ENCODE results near the gene SIT1.

Gene SIT1

GRCh38 chr9:35611230-35611797 lies 39.4 kb downstream of the SIT1 start:
- TF ChIP-seq POU2F2 (IDR thresholded peaks at IDR 0.05; ENCODE audit: low read depth, low read length) (no peak), PAX5 (IDR thresholded peaks at IDR 0.05; ENCODE audit: insufficient read depth, low read length, severe bottlenecking) (no peak), TAF1 (IDR thresholded peaks at IDR 0.05; ENCODE audit: low read depth, low read length) (no peak), POLR2A (IDR thresholded peaks at IDR 0.05; ENCODE audit: low read depth, low read length) (no peak)
- FAIRE-seq (peak; percentile 97), DNase-seq (ENCODE audit: insufficient read length, low spot score) (no peak)

- no peak for DNase-seq (ENCODE audit: insufficient read length, low spot score)
- FAIRE-seq = no peak
- TF ChIP-seq POLR2A (IDR thresholded peaks at IDR 0.05; ENCODE audit: low read depth, low read length) = no peak
- TF ChIP-seq POLR2AphosphoS5 (IDR thresholded peaks at IDR 0.05; ENCODE audit: low read depth, low read length) = no peak
- no peak for TF ChIP-seq SPI1 (IDR thresholded peaks at IDR 0.05; ENCODE audit: low read depth, low read length)
- TF ChIP-seq POU2F2 (IDR thresholded peaks at IDR 0.05; ENCODE audit: low read depth, low read length) = no peak
- no peak for TF ChIP-seq PAX5 (IDR thresholded peaks at IDR 0.05; ENCODE audit: insufficient read depth, low read length, severe bottlenecking)
- no peak for TF ChIP-seq TAF1 (IDR thresholded peaks at IDR 0.05; ENCODE audit: low read depth, low read length)
These were observed 40.9 kb downstream of the SIT1 start for GRCh38 chr9:35609820-35610163.

GRCh38 chr9:35609001-35609819 lies 41.5 kb downstream of the SIT1 start:
- TF ChIP-seq POLR2AphosphoS5 (IDR thresholded peaks at IDR 0.05; ENCODE audit: low read depth, low read length) (no peak), SPI1 (IDR thresholded peaks at IDR 0.05; ENCODE audit: low read depth, low read length) (no peak), PAX5 (IDR thresholded peaks at IDR 0.05; ENCODE audit: insufficient read depth, low read length, severe bottlenecking) (no peak), TAF1 (IDR thresholded peaks at IDR 0.05; ENCODE audit: low read depth, low read length) (no peak), POLR2A (IDR thresholded peaks at IDR 0.05; ENCODE audit: low read depth, low read length) (no peak), POU2F2 (IDR thresholded peaks at IDR 0.05; ENCODE audit: low read depth, low read length) (no peak)
- DNase-seq (ENCODE audit: insufficient read length, low spot score) = no peak
- no peak for FAIRE-seq

- DNase-seq (ENCODE audit: insufficient read length, low spot score) (no peak), FAIRE-seq (no peak)
- TF ChIP-seq SPI1 (IDR thresholded peaks at IDR 0.05; ENCODE audit: low read depth, low read length) (no peak), PAX5 (IDR thresholded peaks at IDR 0.05; ENCODE audit: insufficient read depth, low read length, severe bottlenecking) (no peak), POLR2A (IDR thresholded peaks at IDR 0.05; ENCODE audit: low read depth, low read length) (no peak), POU2F2 (IDR thresholded peaks at IDR 0.05; ENCODE audit: low read depth, low read length) (no peak), TAF1 (IDR thresholded peaks at IDR 0.05; ENCODE audit: low read depth, low read length) (no peak), POLR2AphosphoS5 (IDR thresholded peaks at IDR 0.05; ENCODE audit: low read depth, low read length) (no peak)
These were observed 42.5 kb downstream of the SIT1 start for GRCh38 chr9:35608221-35608620.

- DNase-seq (ENCODE audit: insufficient read length, low spot score) = no peak
- no peak for FAIRE-seq
- TF ChIP-seq PAX5 (IDR thresholded peaks at IDR 0.05; ENCODE audit: insufficient read depth, low read length, severe bottlenecking) = no peak
- TF ChIP-seq POLR2AphosphoS5 (IDR thresholded peaks at IDR 0.05; ENCODE audit: low read depth, low read length) = no peak
- TF ChIP-seq POLR2A (IDR thresholded peaks at IDR 0.05; ENCODE audit: low read depth, low read length) = no peak
- TF ChIP-seq SPI1 (IDR thresholded peaks at IDR 0.05; ENCODE audit: low read depth, low read length) = no peak
- no peak for TF ChIP-seq POU2F2 (IDR thresholded peaks at IDR 0.05; ENCODE audit: low read depth, low read length)
- no peak for TF ChIP-seq TAF1 (IDR thresholded peaks at IDR 0.05; ENCODE audit: low read depth, low read length)
These were observed 44.0 kb downstream of the SIT1 start for GRCh38 chr9:35606726-35607125.

GRCh38 chr9:35606138-35606504 lies 44.6 kb downstream of the SIT1 start:
- no peak for TF ChIP-seq TAF1 (IDR thresholded peaks at IDR 0.05; ENCODE audit: low read depth, low read length)
- DNase-seq (ENCODE audit: insufficient read length, low spot score) (no peak), FAIRE-seq (peak; percentile 9)

- DNase-seq (ENCODE audit: insufficient read length, low spot score) = peak; percentile 60
- no peak for FAIRE-seq
- TF ChIP-seq SPI1 (IDR thresholded peaks at IDR 0.05; ENCODE audit: low read depth, low read length) = peak; percentile 43; the same call in 1 of the 2 replicates
- TF ChIP-seq POLR2A (IDR thresholded peaks at IDR 0.05; ENCODE audit: low read depth, low read length) = no peak
These were observed 45.2 kb downstream of the SIT1 start for GRCh38 chr9:35605351-35606137.

GRCh38 chr9:35604578-35605350 lies 46.0 kb downstream of the SIT1 start, which contains the start of gene TESK1:
TSS of gene TESK1 (plus strand) at chr9:35605262. CDS start at chr9:35605620, 358 bp downstream.
- peak; percentile 90 for FAIRE-seq

GRCh38 chr9:35603986-35604577 lies 46.6 kb downstream of the SIT1 start:
- DNase-seq (ENCODE audit: insufficient read length, low spot score) = peak; percentile 92
- FAIRE-seq = peak; percentile 100
- TF ChIP-seq TAF1 (IDR thresholded peaks at IDR 0.05; ENCODE audit: low read depth, low read length) (peak; percentile 46; the same call in 1 of the 2 replicates), PAX5 (IDR thresholded peaks at IDR 0.05; ENCODE audit: insufficient read depth, low read length, severe bottlenecking) (no peak), POU2F2 (IDR thresholded peaks at IDR 0.05; ENCODE audit: low read depth, low read length) (peak; percentile 71; the same call in 1 of the 2 replicates), SPI1 (IDR thresholded peaks at IDR 0.05; ENCODE audit: low read depth, low read length) (peak; percentile 38), POLR2A (IDR thresholded peaks at IDR 0.05; ENCODE audit: low read depth, low read length) (peak; percentile 67; the same call in 1 of the 2 replicates), POLR2AphosphoS5 (IDR thresholded peaks at IDR 0.05; ENCODE audit: low read depth, low read length) (no peak)

More at GRCh38 chr9:35604578-35605350, 46.0 kb downstream of the SIT1 start, which contains the start of gene TESK1:
- peak; percentile 94 for DNase-seq (ENCODE audit: insufficient read length, low spot score)
- TF ChIP-seq PAX5 (IDR thresholded peaks at IDR 0.05; ENCODE audit: insufficient read depth, low read length, severe bottlenecking) (no peak), POU2F2 (IDR thresholded peaks at IDR 0.05; ENCODE audit: low read depth, low read length) (no peak), POLR2AphosphoS5 (IDR thresholded peaks at IDR 0.05; ENCODE audit: low read depth, low read length) (no peak), TAF1 (IDR thresholded peaks at IDR 0.05; ENCODE audit: low read depth, low read length) (no peak), POLR2A (IDR thresholded peaks at IDR 0.05; ENCODE audit: low read depth, low read length) (no peak)

All from GM12891 (cell line).